ENCODE measurements around the gene SH3GL2.
"Not testable (repeated sequence)": the region's sequence is repeated elsewhere in the genome, so short reads cannot be mapped to it uniquely, and the experiment has no call there.

Gene SH3GL2

DNA sequence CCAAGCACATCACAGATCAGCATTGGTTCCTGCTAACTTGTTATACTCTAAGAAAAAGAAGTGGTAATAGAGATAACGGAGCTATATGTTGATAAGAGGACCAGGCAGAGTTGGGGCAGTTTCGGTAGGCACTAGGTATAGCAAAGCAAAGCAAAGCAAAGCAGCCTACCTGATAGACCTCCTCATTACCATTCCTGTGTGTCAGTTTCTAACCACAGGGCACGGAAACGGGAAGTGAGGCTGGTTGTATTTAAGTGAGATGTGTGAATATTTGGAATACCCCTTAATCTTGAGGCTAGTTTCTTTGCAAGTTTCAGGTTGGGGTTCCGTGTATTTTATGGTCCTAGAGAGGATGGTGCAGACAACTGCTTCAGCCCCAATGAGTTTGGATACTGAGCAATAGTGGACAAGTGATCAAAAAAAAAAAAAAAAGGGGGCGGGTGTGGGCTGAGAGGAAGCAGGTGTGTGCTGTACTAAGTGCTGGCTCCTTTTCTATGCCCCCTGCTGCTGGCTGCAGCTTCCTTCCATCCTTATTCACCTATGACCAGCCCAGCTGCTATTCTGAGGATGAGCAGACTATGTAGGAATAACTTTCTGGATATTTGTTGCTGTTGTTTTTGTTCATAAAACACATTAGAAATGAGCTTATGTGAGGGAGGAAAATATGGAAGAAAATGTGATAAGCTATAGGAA lies 183.3 kb downstream of the SH3GL2 start:
- DNase-seq: no peak

DNA sequence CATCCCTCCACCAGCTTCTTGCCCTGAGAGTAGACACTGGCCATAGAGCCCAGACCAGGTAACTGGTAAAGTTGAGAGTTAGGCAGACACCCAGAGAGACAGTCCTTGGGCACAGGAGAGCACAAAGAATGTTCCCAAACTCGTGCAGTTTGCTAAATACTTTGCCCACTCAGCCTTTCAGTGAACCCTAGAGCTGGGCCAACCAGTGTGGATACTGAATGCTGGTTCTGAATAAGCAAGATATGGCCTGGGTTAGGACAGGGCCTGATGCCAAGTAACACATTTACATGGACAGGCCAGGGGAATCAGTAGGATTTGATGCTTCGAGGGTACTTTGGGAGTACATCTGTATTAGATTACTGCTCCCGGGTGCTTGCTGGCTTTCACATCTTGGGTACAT lies 185.4 kb downstream of the SH3GL2 start:
- DNase-seq: no peak

DNA sequence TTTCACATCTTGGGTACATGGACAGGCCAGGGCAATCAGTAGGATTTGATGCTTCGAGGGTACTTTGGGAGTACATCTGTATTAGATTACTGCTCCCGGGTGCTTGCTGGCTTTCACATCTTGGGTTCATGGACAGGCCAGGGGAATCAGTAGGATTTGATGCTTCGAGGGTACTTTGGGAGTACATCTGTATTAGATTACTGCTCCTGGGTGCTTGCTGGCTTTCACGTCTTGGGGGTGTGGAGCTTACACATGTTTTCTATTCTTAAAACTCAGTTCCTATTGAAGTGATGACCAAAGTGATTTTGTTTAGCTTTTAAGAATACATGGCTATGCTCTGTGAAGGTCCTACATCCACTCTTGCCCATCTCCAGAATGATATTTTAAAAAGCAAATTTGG lies 186.3 kb downstream of the SH3GL2 start:
- DNase-seq: not testable (repeated sequence)

DNA sequence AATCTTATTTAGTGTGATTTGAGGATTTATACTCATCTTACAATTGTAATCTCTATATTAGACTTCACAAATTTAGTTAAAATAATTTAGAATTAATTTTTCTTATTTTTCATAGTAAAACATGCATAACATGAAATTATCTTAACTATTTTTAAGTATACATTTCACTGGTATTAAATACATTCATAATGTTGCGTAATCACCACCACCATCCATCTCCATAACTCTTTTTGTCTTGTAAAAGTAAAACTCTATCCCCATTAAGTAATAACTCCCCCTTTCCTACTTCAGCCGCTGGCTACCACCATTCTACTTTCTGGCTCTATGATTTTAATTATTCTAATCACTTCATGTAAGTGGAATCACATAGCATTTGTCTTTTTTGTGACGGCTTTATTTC lies 193.4 kb downstream of the SH3GL2 start:
- DNase-seq: no peak

DNA sequence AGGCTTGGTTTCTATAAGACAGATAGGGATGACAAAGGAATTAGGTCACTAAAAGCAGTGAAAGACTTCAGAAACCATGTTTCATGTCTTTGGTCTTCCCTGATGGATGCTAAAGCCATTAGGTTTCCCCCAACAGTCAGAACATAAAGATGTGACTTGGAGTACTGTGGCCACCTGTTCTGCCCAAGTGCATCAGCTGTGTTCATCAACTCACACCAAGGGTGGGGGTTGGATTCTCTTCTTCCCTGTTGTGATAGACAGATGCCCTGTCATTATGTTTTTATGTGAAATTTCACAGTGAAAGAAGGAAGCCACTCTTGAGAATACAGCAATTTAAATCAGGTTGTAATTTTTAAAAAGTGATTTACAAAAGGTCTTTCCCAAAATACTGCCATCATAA lies 196.8 kb downstream of the SH3GL2 start:
- DNase-seq: no peak

DNA sequence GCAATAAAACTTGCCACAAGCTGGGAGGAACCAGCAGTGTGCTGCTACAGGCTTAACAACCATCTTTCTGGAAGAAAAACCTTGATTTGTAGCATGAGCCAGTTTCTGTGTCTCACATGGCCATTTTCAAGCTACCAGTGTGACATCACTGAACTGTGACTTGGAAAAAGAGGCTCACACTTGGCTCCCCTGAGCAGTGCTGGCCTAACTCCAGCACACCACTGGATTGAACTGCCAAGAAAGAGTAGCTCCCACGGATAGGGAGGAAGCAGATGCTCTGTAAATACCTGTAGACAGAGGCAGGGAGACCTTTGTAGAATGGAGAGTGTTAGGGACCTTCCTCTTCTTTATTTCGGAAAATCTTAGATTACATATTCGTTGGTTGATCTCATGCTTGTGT lies 197.9 kb downstream of the SH3GL2 start:
- DNase-seq: no peak

DNA sequence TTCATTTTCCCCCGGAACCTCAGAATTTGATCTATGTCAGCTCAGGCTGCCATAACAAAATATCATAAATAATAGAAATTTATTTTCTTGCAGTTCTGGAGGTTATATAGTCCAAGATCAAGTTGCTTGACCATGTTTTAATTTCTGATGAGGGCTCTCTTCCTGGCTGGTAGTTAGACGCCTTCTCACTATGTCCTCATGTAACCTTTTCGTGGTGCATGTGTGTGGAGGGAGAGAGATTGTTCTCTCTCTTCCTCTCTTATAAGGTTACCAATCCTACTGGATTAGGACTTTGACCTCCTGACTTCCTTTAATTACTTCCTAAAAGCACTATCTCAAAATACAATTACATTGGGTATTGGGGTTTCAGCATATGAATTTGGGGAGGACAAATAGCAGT lies 198.6 kb downstream of the SH3GL2 start:
- DNase-seq: no peak

DNA sequence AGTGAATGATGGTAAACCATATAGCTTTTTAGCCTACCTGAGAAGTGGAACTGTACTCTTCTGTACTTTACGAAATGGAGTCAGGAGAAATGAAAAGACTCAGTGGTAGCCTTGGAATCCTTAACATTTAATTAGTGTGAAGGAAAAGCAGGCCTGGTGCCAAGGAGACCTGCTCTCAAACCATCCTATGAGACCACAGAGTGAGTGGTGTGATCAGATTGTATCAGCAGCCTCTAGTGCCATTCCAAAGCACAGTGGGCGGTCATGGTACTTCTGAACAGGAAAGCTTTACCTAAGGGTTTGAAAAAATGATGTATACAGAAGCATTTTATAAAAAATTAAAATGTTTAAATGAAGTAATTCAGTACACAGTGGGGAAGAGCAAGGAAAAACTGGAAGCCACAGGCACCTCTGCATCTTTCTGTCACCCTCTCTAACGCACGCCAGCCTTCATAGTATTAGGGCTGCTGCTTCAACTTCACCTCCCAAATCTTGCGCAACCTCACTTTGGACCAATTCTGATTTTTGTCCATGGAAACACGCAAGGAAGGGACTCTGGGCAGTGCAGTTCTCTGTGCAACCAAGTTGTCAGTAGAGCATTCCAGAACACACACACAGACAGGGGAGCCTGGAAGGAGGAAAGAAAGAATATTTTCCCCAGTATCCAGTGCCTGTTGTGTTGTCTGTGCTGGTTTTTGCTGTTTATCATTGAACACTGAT lies 203.7 kb downstream of the SH3GL2 start:
- DNase-seq: no peak

DNA sequence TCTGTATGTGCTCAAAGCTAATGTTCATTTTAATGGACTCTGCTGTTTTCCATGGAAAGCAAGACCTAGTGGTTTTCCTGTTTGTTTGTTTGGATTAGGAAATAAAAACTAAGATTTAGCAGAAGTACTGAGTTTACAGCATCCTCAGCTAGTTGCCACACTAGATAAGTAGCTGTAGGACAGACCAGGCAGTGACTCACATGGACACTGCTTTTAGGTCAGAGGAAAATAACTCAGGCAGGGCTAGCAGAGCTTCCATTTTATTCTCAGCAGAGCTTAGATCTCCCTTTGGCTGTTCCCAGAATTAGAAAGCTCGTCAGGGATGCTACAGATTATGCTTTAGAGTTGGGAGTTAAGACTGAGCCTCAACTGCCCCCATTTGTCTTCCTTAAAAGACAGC lies 204.4 kb downstream of the SH3GL2 start:
- no peak for DNase-seq

DNA sequence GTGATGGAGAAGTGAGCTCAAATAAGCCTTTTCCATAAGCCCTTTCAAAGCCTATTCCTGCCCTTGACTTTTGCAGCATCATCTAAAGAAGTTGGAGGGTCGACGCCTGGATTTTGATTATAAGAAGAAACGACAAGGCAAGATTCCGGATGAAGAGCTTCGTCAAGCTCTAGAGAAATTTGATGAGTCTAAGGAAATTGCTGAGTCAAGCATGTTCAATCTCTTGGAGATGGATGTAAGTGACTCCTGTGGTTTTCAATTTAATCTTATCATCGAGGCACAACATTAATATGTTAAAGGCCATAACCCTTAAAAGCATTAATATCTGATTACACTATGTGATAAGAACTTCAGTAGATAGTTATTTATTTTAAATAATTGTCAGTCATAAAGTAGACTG lies 210.4 kb downstream of the SH3GL2 start:
- no peak for DNase-seq

DNA sequence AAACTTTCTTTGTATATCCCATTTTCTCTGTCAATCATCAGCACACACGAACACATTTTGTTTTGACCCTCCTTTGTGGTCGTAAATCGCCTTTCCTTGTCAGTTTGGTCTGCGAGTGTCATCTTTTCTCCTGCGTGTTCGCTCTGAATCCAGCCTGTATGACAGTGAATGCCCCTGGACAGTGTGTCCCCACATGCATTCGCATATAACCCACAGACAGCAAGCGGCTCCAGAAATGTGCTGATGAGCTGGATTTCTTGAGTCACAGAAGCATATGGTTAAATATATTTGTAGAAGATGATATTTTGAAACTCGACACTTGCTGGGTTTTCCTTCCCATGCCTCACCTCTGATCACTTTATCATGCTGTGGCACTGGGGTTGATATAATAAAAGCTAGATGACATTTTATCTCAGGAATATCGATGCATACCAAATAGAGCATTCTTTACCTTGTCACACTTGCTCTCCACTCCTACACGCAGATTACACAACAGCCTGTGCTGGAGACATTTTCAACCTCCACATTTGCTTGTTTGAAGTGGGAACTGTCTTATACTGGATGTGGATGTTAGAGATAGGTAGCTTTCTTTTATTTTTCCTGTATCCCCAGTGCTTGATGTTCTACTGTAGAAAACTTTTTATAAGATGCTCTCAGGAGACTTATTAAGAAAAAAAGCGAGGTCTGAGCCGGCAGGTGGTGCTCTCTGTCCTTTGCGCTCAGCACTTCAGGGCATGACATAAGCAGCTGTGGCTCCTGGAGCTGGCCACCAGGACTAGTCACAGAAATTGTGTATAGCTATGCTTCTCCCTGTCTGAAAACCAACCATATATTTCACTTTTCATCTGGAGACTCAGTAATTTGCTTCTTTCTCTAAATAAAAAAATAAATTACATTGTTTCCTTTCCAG lies 215.1 kb downstream of the SH3GL2 start:
- DNase-seq: no peak

DNA sequence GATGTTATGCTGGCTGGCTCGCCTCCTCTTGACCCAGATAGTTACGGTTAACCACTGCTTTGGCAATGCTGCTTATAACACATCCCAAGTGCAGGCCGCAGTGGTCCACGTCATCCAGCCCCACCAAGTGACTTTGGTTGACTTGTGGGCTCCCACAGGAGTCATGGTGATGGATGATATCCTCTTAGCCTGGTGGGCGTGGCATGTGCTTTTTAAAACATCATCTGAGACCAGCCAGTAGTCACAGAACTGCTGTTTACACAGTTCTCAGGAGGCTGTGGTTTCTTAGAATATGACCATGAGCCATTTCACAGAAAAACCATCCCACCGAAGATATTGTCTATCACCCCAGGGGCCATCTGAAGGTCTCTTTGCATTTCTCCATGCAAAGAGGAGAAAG lies 216.9 kb downstream of the SH3GL2 start:
- DNase-seq: no peak

DNA sequence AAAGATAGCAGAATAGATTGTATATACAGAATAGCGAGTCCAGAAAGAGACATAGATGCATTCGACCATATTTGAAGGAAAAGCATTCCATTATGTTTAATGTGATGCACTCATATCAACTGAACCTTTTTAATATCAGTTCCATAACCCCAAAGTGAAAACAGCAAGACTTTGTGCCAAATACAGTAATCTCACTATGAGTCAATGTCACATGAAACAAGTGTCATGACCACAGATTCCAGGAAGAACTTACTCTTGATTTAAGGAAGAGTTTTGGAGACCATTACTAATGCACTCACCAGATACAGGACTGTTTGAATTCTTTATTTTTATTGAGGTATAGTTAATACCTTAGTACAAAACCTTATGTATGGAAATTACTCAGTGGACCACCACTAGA lies 220.5 kb downstream of the SH3GL2 start:
- no peak for DNase-seq

DNA sequence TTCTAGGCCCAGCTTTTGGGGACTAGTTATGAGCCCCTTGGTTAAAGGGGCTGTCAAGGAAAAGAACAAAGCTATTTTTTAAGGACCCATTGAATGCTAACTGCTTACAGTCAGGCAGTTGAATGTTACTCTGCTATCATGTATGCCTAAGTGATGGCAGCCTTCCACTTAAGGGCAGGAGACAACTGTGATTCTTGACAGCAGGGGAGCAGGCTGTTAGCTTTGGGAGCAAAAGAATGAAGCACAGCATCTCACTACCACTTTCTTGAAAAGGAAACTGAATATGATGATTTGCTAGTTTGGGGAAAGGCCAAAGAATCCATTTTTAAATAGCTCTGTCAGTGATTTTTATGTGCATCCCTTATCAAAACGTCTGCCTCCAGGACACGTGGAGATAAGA lies 221.6 kb downstream of the SH3GL2 start:
- DNase-seq: no peak

DNA sequence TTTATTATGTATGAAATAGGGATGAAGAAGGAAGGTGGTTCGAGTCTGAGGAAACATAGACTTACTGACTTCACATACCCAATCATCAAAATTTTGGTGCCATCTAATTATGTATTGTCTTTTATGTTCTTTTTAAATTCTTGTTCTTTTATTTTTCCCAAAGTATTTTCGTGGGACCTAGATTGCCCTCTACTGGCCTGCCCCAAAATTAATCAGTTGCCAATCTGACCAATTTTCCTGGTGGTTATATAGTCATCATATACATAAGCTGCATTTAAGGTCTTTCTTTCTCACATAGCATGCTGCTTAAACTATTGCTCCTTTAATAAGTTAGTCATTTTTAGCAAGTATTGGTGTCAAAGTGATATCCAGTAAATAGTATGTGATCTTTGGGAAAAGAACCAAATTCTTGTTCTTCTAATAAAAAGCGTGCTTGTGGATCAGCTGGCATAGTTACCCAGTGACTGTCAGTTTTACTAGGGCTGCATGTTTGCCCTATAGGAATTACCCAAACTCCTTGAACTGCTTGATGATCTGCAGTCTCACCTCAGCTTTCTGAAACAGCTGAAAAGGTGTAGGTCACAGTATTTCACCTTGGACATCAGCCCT lies 223.5 kb downstream of the SH3GL2 start:
- DNase-seq: peak; percentile 16

DNA sequence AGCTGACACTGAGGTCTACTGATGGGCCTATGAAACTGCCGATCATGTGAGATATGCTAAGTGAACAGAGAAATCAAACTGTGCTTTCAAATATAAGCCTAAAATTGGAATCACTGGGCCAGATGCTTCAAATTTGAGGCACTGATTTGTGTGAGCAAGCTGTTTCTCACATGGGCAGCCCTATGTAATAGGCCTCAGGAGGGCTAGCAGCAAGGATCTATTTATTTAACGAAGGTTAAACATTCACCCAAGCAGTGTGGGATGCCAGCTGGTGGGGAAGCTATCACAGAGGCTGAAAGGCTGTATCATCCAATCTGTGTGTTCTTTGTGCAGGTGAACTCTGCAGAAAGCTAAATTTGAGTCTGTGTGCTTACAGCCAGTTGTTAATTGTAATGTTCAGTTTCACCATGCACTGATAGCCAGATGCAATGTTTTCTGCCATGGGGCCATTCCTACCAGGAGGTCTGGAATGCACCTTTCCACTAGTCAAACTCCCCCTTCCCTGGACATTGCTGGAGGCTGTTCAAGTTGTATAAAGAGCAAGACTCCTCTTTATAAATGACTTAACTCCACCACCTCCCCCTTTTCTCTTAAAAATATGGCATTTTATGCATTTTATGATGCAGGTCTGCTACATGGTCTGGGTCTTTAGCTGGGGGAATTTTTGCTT lies 228.9 kb downstream of the SH3GL2 start:
- no peak for DNase-seq

DNA sequence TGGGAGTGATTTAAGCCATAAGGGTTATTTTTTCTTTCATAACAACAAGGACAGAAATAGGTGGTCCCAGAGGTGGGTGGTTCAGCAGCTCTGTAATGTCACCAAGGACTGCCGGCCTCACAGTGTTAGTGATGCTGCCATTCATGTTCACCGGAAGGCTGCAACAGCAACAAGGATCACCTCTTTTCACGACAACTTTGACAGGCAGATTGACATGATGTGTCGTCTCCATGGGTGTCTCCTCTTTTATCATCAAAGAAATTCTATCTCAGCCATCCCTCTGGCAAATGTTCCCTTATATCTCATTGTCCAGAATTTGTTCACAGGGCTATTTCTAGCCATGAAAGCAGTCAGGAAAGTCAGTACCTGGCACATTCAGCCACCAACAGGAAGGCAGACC lies 231.5 kb downstream of the SH3GL2 start:
- DNase-seq: no peak

DNA sequence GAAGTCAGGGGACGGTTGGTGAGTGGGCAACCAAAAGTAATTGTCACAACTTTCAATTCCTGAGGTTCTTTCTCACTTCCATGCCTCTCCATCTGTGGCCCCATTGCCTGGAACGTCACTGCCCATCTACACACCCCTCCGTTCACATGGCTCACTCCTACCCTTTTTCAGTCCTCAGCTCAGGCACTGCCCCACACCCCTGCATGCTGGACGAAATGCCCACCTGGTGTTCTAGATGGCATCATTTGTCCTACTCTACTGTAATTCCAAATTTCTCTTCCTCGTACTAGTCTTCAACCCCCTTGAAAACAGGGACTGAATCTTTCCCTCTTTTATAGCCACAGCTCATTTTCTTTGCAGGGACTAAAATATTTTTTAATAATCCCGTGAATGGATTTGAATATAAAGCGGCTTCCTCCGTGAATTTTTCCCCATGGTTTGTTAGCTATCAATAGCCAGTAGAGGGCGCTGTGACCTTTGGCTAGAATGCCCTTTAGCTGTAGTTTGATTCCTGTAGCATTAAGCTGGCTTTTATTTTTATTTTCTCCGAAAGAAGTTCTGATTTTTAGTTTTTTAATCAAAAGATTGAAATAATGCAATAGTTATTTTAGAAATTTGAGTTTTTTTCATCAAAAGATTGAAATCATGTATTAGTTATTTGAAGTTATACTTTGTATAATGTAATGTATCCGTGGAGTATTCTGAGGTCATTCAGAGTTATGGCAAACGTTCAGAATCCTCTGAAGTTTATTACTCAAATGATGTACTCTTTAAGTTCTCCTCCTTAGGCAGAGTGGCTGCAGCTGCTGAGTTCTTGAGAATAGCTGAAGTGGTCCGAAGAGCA lies 232.1 kb downstream of the SH3GL2 start:
- DNase-seq: peak; percentile 76

DNA sequence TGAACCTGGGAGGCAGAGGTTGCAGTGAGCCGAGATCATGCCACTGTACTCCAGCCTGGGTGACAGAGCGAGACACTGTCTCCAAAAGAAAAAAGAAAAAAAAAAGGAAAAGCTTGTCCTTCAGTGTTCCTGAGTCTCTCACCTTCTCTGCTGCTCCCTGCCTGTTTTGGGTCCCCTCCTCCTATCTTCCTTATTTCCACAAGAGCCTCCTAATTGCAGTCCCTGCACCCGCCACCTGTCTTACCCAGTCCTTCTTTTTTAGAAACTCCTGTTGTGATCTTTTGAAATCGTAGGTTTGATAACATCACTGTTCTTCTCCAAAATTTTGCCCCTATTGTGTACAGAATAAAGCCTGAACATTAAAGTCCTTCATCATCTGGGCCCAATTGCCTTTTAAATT lies 234.9 kb downstream of the SH3GL2 start:
- DNase-seq: no peak

DNA sequence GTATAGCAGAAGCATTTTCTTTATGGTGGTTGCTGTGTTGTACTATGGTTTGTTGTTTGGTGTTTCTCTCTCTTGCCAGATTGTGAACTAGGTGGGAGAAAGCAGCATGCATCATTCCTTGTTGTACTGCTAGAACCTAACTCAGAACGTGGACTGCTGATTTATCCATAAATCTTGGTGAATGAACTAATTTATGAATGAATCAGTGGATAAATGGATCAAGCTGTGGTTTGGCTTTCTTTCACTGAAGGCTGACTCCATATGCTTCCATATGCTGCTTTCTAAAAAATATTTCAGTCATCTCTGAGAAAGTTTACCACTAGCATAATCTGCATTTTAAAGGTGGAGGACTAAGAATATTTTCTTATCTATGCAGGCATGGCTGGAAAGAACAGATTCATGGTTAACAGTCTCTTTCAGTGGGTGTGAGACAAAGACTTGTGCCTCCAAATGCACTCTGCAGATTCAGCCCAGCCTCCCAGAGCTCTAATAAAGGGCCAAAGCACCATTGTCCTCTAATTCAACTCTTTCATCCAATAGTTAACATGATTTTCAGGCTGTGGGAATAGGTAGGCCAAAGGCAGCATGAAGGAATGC lies 237.7 kb downstream of the SH3GL2 start:
- DNase-seq: no peak

DNA sequence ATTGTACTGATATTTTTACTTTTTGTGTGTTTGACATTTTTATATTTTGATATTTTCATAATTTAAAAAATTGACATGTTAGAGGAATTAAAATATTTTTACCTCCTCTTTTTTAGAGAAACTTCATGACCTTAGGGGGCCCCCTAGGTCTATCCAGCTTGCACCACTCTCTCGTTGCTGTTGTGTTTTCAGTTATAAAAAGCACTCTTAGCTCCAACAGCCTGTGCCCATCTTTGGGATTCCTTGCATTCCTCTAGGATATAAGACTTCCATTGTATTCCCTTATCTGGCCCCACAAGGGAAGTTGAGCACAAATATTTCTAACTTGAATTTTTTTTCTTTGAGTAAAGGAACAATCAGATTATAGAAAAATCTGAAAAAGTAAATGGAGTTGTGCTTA lies 245.3 kb downstream of the SH3GL2 start:
- DNase-seq: peak; percentile 16
